DOHH2 (cell line): ENCODE measurements around the gene SBK1.

Source experiments
- EZH2phosphoT487 ChIP-seq: fragments of 200-600 bp; sonication (generic); IDR thresholded peaks from 2 replicates; pipeline ENCODE4 v1.6.1; 2017; ENCODE audit warnings: borderline replicate concordance, mild to moderate bottlenecking, antibody characterized with exemption, low read length, moderate library complexity, mixed read lengths
- TF ChIP-seq, protein P1 (sequence below): fragments of 200-600 bp; sonication (generic); IDR thresholded peaks from one replicate; pipeline ENCODE4 v1.5.1; 2014; ENCODE audit warnings: antibody characterized with exemption, mild to moderate bottlenecking, low read depth, low read length; ENCODE audit not compliant: poor library complexity, severe bottlenecking

DNA sequence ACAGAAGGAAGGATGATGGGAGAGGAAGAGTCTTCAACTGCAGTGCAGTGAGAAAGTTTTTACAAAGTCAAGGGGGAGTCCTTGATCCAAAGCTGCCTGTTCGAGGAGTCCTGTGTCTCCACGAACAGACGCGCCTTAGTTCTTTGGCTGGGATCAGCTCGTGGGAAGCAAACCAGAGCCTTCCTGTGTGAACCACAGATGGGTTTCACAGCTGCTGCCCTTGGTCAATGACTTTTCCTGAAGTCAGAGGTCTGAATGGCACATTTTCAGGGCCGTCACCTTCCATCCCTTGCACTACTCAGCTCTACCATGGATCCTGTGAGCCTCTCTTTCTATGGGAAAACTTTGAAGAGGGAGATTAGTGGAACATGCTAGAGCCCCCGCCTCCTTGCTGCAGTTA lies 4.2 kb upstream of the SBK1 start:
- TF ChIP-seq, protein P1, sequence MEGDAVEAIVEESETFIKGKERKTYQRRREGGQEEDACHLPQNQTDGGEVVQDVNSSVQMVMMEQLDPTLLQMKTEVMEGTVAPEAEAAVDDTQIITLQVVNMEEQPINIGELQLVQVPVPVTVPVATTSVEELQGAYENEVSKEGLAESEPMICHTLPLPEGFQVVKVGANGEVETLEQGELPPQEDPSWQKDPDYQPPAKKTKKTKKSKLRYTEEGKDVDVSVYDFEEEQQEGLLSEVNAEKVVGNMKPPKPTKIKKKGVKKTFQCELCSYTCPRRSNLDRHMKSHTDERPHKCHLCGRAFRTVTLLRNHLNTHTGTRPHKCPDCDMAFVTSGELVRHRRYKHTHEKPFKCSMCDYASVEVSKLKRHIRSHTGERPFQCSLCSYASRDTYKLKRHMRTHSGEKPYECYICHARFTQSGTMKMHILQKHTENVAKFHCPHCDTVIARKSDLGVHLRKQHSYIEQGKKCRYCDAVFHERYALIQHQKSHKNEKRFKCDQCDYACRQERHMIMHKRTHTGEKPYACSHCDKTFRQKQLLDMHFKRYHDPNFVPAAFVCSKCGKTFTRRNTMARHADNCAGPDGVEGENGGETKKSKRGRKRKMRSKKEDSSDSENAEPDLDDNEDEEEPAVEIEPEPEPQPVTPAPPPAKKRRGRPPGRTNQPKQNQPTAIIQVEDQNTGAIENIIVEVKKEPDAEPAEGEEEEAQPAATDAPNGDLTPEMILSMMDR, result no peak
- TF ChIP-seq EZH2phosphoT487, result no peak
